Esophagus squamous epithelium (tissue), 5 donors: ENCODE measurements around the gene ARHGEF17. TPM values are rescaled to one million over a fixed set of nuclear protein-coding genes. Genes with fewer than 3 reads are reported as not detected.
"Not testable (repeated sequence)": the region's sequence is repeated elsewhere in the genome, so short reads cannot be mapped to it uniquely, and the experiment has no call there.

Experiments used
- DNase-seq: peaks from one replicate; lab custom pipeline; 2025; lab: John Stamatoyannopoulos, UW
- H3K27ac ChIP-seq, 4 donors: fragments of 200-600 bp; sonication (generic); one replicate each; pipeline ENCODE4 v1.5.1; 2016 to 2019; ENCODE audit warnings: mild to moderate bottlenecking in 1 of 4
- H3K27me3 ChIP-seq, 4 donors: fragments of 200-600 bp; sonication (generic); 1 replicate in 3 of 4; 2 replicates in 1 of 4; pipeline versions ENCODE4 v1.5.1 to v1.6.0; 2017 to 2021; ENCODE audit warnings: antibody characterized with exemption in 1 of 4
- H3K36me3 ChIP-seq, 3 donors: fragments of 200-600 bp; sonication (generic); one replicate each; pipeline ENCODE4 v1.5.1; 2016 to 2019
- H3K4me1 ChIP-seq, 3 donors: fragments of 200-600 bp; sonication (generic); one replicate each; pipeline ENCODE4 v1.5.1; 2017 to 2019
- H3K4me3 ChIP-seq, 4 donors: fragments of 200-600 bp; sonication (generic); 1 replicate in 3 of 4; 2 replicates in 1 of 4; pipeline ENCODE4 v1.5.1; 2016 to 2019; ENCODE audit warnings: mild to moderate bottlenecking in 2 of 4, moderate library complexity in 1 of 4
- H3K9me3 ChIP-seq, 3 donors: fragments of 200-600 bp; sonication (generic); one replicate each; pipeline ENCODE4 v1.5.1; 2016 to 2019
- POLR2A ChIP-seq, 4 donors: fragments of 450-650 bp; IDR thresholded peaks; one replicate each; pipeline ENCODE4 v1.6.1; 2017; ENCODE audit warnings: antibody characterized with exemption in 4 of 4, mild to moderate bottlenecking in 4 of 4, moderate library complexity in 3 of 4
- WGBS, 2 donors: methylation state at CpG; one replicate each; pipeline ENCODE4 v1.1.5; 2018; 5-methylcytosine and 5-hydroxymethylcytosine counted together
- intact Hi-C: fragments of 100-400 bp; cut with DNase I; formaldehyde crosslinking; loops from one replicate; pipeline ENCODE4 v1.15.0; 2022
- total RNA-seq, 4 donors: library from RNA; depleted of rRNA; stranded (reverse); fragments of >200 nt; gene quantifications; one replicate each; pipeline ENCODE4 v1.1.0, GENCODE V29; 2016
- TF ChIP-seq, protein P1 (sequence below), 6 experiments: fragments of 450-650 bp in 4 of 6; fragments of 200-600 bp in 2 of 6; sonication (generic) in 2 of 6; IDR thresholded peaks; one replicate each; pipeline ENCODE4 v1.5.1; 2016 to 2019; ENCODE audit warnings: antibody characterized with exemption in 6 of 6, mild to moderate bottlenecking in 4 of 6, moderate library complexity in 4 of 6
- donor health status: DM: yes; HTN: yes; CAD: no.

Gene ARHGEF17
- total RNA-seq, 4 donors from 2014 or later: 3.2 to 23.1 (median 5.4) TPM

DNA sequence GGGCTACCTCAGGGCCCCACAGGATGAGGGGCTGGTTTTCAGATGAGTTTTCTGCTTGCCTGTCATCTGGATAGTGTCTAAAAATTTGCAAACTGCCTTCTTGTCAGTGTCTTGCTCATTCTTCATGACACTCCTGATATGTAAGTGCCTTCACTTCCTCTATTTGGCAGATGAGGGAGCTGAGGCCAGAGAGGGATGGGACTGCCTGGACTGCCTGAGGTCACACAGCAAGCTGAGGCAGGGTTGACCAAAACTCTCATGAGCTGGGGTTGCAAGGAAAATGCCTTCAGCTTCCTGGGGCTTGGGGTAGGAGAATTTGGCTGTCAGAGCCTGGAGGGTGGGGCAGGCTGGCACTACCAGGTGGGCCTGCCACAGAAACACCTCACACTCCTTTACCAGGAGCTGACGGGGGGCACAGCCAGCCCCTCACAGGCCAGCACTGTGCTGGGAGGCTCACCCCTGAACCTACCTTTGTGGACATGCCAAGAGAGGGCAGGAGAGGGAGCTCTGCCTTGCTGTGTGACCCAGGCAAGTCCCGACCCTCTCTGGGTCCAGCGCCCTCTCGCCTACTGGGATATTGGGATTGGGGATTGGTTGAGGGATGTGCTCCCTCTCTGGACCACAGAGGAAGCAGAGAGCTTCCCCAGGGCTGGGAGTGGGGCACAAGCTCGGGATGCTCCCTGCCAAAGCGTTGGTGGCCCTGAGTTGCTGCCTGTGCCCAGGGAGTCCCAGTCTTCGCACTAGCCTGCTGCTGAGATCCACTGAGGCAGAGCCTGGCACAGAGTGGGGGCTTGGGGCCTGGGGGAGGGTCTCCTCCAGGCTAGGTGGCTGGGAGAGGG, 37.8 kb upstream of the ARHGEF17 start:
- H3K4me1 ChIP-seq: peaks cover 9 to 39% (median 30%) of the 10 kb centered on the region in 3 donors
- no peaks in the 10 kb centered on the region for H3K9me3 ChIP-seq
- no peaks in the 10 kb centered on the region for H3K36me3 ChIP-seq
- no peak for DNase-seq
- H3K27ac ChIP-seq: no peak overlapping the region
- peaks cover 0 to 18% (median 0%) of the 10 kb centered on the region in 4 donors for H3K27me3 ChIP-seq
- TF ChIP-seq, protein P1, sequence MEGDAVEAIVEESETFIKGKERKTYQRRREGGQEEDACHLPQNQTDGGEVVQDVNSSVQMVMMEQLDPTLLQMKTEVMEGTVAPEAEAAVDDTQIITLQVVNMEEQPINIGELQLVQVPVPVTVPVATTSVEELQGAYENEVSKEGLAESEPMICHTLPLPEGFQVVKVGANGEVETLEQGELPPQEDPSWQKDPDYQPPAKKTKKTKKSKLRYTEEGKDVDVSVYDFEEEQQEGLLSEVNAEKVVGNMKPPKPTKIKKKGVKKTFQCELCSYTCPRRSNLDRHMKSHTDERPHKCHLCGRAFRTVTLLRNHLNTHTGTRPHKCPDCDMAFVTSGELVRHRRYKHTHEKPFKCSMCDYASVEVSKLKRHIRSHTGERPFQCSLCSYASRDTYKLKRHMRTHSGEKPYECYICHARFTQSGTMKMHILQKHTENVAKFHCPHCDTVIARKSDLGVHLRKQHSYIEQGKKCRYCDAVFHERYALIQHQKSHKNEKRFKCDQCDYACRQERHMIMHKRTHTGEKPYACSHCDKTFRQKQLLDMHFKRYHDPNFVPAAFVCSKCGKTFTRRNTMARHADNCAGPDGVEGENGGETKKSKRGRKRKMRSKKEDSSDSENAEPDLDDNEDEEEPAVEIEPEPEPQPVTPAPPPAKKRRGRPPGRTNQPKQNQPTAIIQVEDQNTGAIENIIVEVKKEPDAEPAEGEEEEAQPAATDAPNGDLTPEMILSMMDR (IDR thresholded peaks at IDR 0.05): no peak
- TF ChIP-seq POLR2A (IDR thresholded peaks at IDR 0.05): no peak
- intact Hi-C loops: no loop called here
- WGBS, 2 donors: 93% methylated on average over 5 of the region's 7 CpGs; no CpG with 5 or more reads in 1 of the 2 donors
- no peak overlapping the region for H3K4me3 ChIP-seq

DNA sequence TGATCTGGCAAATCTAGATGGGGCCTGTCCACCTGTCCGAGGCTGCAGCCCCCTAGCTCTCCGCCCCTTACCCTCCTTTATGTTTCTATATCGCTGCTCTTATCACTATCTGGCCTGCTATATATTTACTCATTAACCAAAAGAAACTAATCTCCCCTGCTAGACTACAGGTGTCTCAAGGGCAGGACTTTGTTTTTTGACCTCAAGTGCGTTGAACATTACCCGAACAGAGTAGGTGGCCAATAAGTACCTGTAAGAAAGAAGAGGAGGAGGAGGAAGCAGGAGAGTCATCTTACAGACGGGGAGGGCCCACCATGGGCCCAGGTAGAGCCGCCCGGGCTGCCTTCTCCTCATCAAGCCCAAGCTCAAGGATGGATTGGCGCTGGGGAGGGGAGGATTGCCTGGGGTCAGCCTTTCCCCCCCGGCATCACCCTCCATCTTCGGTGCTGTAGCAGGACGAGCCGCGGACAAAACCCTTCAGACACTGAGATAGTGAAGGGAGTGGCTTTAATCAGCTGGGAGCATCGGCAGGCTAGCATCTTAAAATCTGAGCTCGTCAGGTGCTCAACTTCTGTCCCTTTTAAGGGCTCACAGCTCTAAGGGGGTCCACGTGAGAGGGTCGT, 37.1 kb upstream of the ARHGEF17 start:
- no peak overlapping the region for H3K4me3 ChIP-seq
- TF ChIP-seq POLR2A (IDR thresholded peaks at IDR 0.05): no peak
- TF ChIP-seq, protein P1 (IDR thresholded peaks at IDR 0.05): no peak
- WGBS, 2 donors: 84 to 88% methylated on average over 7 to 10 of the region's 18 CpGs
- intact Hi-C loops: no loop called here
- peaks cover 9 to 44% (median 34%) of the 10 kb centered on the region in 3 donors for H3K4me1 ChIP-seq
- no peaks in the 10 kb centered on the region for H3K9me3 ChIP-seq
- DNase-seq: no peak
- H3K27me3 ChIP-seq: peaks cover 0 to 10% (median 0%) of the 10 kb centered on the region in 4 donors
- no peak overlapping the region for H3K27ac ChIP-seq
- no peaks in the 10 kb centered on the region for H3K36me3 ChIP-seq

DNA sequence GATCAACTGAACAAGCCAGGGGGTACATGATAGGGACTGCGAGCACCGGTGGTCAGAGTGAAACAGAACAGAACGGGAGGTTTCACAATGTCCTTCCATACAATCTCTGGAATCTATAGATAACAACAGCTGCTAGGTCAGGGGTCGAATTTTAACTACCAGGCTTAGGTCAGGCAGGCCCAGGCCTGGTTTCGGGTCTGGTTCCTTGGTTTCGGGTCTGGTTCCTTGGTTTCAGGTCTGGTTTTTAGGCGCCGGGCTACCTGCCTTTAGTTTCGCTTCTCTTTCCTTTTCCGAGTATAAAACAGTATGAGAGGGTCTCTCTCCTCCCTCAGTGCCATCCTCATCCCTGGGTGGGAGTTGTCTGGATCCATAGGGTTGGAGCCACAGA, 36.6 kb upstream of the ARHGEF17 start:
- 73 to 86% methylated on average over 6 to 9 of the region's 10 CpGs for WGBS, 2 donors
- DNase-seq, H3K4me3 ChIP-seq, intact Hi-C loops, H3K27me3 ChIP-seq, H3K36me3 ChIP-seq, H3K9me3 ChIP-seq: not testable (repeated sequence)
- Histone ChIP-seq H3K27ac (peak overlapping the region in 1 of 4 donors; percentile 21), H3K4me1 (peaks cover 9 to 44% (median 33%) of the 10 kb centered on the region in 3 donors)

DNA sequence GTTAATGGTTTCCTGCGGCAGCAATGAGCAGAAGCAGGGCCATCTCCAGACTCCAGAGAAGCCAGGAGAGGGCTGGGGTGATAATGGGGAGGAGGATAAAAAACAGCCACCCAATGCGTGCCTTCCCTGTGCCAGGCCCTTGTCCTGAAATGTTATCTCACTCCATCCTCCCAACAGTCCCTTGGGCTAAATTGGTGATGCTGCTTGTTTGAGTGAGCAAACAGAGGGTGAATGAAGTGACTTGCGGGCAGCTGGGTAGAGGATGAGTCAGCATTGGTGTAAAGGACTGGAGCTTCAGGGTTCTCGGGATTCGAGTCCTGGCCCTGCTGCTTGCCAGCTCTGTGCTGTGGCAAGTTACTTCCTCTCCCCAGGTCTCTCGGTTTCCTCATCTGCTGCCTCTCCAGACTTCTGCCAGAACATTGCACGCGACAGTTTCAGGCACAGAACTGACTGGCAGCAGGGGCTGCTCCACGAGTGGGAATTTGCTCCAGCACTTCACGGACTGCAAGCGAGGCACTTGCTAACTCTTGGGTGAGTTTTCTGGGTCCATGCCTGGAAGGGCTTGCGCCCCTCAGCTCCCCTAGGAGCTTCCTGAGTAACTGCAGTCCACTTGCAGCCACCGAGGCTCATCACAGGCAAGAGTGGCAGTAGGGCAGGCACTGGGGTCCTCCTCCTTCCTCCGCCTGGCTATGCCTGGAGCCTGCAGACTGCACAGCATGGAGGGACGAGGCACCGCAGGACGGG, 36.0 kb upstream of the ARHGEF17 start, which contains the start of gene P2RY6:
Gene P2RY6, plus strand, starts transcription at position 403 of the 744 bp plus-strand sequence. CDS start 24,181 bp downstream, outside the sequence.
- H3K4me1 ChIP-seq: peaks cover 9 to 41% (median 27%) of the 10 kb centered on the region in 3 donors
- H3K9me3 ChIP-seq: no peaks in the 10 kb centered on the region
- peak within 1 kb of the TSS in 2 of 4 donors; percentile 14 to 42 for H3K4me3 ChIP-seq
- WGBS, 2 donors: 51 to 52% methylated on average over 8 to 11 of the region's 17 CpGs
- no peak for DNase-seq
- no peaks in the 10 kb centered on the region for H3K27me3 ChIP-seq
- TF ChIP-seq POLR2A (IDR thresholded peaks at IDR 0.05): peak in 1 of 4 donors; percentile 35
- TF ChIP-seq, protein P1 (IDR thresholded peaks at IDR 0.05): no peak
- intact Hi-C loops: no loop called here
- H3K27ac ChIP-seq: peak within 1 kb of the TSS in 2 of 4 donors; percentile 36 to 75
- H3K36me3 ChIP-seq: no peaks in the 10 kb centered on the region

DNA sequence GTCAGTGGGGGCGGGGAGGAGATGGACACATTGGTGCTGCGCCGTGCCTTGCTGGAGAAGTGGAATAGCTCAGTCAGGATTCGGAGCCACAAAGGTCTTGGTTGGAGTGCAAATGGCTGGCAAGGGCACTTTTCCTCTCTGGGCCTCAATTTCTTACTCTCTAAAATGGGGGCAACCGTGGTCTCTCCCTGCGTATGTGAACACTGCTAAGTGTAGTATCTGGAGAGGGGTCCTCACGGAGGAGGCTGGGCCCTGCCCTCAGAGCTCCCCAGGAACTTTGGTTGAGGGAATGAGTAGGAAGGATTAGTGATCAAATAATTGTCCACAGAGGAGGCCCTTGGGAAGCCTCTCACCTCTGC, 35.4 kb upstream of the ARHGEF17 start:
- peaks cover 9 to 41% (median 27%) of the 10 kb centered on the region in 3 donors for H3K4me1 ChIP-seq
- no peak for TF ChIP-seq POLR2A (IDR thresholded peaks at IDR 0.05)
- TF ChIP-seq, protein P1 (IDR thresholded peaks at IDR 0.05): no peak
- WGBS, 2 donors: 93 to 97% methylated on average over 6 to 7 of the region's 7 CpGs
- no peaks in the 10 kb centered on the region for H3K27me3 ChIP-seq
- no peaks in the 10 kb centered on the region for H3K9me3 ChIP-seq
- peak overlapping the region in 2 of 4 donors; percentile 36 to 75 for H3K27ac ChIP-seq
- H3K4me3 ChIP-seq: peak overlapping the region in 2 of 4 donors; percentile 14 to 42
- intact Hi-C loops: no loop called here
- DNase-seq: no peak
- H3K36me3 ChIP-seq: no peaks in the 10 kb centered on the region
